HG02970 (cell line): ENCODE measurements around the gene CRACR2B.

Experiments used
- ATAC-seq: cut with Tn5 transposase; IDR thresholded peaks from one replicate; pipeline ENCODE4 v1.9.1; 2021; ENCODE audit warnings: mild to moderate bottlenecking, moderate library complexity, moderate number of reproducible peaks; ENCODE audit not compliant: unreplicated experiment, low FRiP score

The CRACR2B gene

GRCh38 chr11:827897-828192 is at the start of gene CRACR2B:
Gene CRACR2B (plus strand): TSS chr11:827919. CDS start chr11:828608, 689 bp downstream.
- no peak for ATAC-seq

- ATAC-seq, result no peak
Measured at GRCh38 chr11:778976-779954, 48.5 kb upstream of the CRACR2B start.

DNA sequence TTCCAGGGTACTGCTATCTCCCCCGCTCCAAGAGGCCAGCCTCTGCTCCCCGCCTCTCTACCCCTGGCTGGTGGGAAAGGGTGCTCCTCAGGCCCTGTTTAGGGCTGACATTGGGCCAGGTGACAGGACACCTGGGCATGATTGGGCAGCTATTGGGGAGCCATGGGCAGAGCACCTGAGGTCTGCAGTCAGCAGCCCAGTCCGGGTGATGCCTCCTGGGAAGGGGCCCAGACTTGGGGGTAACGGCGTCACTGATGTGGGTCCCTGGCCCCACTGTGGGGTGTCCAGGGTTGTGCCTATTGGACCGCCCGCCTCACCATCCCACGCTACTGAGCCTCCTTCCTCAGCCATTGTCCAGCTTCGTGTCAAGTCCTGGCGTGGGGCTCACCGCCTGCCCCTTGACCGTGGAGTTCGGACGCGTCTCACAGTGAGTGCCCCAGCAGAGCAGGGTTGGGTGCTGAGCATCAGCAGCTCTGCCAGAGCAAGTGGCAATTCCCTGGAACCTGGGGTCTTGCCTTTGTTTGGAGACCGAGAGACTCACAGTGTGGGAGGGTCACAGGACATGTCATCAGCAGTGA is 47.7 kb upstream of the CRACR2B start:
- no peak for ATAC-seq

DNA sequence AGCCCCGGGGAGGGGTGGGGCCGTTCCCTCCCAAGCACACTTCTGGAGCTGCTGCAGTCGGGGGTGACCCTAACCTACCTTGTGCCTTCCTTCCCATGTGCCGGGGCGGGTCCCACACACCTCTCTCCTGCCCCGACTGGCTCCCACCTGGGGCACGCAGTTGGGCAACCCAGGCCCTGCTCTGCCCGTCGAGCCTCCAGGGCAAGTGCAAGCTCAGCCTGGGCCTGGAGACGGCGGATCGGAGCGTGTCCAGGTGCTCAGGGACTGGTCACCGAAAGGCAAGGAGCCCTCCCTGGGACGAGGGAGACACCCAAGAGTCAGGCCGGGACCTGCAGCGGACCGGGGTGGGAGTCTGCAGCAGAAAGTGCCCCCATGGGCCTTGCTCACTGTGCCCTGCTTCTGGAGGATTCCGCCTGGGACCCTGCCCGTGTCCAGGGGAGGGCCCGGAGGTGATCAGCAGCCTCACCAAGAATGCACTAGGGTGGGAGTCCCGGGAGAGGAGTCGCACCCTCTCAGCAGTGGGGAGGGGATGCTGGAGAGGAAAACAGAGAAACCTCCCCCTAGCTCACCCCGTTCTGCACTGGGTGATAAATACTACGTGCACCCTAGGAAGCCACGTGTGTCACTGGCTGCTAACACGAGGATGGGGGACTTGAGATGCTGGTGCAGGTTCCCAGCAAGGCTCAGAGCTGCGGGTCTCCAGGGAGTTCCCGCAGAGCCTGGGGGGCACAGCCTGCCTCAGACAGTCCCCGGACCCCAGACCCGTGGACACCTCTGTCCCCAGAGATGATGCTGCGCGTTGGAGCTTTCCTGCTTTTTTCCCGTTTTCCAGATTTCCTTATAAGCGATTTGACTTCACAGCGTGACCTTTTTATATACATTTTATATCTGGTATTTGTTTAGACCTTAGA is 45.2 kb upstream of the CRACR2B start:
- no peak for ATAC-seq

GRCh38 chr11:783581-784015 is 44.1 kb upstream of the CRACR2B start:
- ATAC-seq, result no peak

DNA sequence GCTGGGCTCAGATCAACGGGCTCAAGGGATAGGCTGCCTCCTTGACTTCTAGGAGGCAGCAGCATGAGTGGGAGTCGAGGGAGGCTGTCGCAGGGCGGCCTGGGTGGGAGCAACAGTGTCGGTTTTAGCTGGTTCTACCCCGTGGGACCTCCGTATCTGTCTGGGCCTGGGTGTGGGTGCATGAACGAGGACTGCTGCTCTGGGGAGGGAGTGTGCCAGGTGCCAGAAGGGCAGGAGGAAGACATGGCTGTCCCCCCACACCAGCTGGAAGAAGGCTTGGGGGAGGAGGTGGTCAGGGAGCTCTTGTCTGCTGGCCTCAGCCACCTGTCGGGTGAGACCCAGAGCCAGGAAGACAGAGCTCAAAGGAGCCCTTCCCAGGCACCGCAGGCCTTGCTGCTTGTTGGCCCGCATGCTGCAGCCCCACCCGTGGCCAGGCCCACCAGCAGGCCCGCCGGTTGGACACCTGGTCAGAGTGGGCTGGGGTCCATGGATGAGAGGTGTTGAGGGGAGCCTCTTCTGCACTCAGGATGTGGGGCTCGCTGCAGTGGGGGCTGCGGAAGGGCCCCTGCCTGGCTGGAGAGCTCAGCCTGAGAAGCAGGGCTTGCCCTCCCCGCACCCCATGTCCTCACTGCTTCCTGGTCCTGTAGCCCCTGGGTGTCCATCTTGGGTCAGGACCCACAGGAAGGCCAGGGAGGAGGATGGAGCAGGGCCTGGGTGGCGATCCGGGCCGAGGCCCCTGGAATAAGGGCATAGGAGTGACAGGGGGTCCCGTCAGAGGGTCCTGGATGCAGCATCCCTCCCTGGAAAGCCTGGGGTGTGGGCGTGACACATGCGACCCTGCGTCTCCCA is 41.3 kb upstream of the CRACR2B start:
- ATAC-seq, result no peak

- no peak for ATAC-seq
Measured at GRCh38 chr11:787084-787675, 40.5 kb upstream of the CRACR2B start.

DNA sequence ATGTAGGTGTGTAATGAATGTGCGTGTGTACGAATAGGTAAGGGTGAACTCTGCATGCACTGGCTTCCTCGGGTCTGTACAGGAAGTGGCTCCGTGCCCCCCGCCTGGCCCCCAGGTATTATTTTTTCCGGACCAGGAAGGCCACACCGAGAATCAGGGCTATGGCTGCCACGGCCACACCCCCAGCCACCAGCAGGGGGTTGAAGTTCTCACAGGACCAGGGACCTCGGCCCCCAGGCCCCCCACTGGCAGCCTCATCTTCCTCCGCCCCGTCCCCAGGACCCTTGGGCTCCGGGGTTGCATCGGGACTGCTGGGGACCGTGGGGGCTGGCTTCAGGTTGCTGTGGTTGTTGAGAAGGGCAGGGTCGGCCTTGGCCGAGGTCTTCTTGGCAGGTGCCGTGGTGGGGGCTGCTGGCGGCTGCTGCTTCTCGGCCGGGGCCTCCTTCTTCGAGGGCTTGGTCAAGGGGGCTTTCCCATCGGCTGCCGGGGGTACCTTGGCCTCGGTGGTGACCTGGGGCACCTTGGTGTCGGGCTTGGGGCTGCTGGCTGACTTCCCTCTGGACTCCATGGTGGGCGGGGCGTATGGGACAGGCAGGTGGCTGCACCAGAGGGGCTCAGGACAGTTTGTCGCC is 39.6 kb upstream of the CRACR2B start:
- ATAC-seq, result no peak

GRCh38 chr11:788953-789940 is 38.5 kb upstream of the CRACR2B start:
- no peak for ATAC-seq

- ATAC-seq, result no peak
Measured at GRCh38 chr11:789943-790342, 37.8 kb upstream of the CRACR2B start, which contains the start of gene CEND1. Gene CEND1 (minus strand): TSS chr11:790090. CDS start chr11:788576, 1,514 bp downstream.

DNA sequence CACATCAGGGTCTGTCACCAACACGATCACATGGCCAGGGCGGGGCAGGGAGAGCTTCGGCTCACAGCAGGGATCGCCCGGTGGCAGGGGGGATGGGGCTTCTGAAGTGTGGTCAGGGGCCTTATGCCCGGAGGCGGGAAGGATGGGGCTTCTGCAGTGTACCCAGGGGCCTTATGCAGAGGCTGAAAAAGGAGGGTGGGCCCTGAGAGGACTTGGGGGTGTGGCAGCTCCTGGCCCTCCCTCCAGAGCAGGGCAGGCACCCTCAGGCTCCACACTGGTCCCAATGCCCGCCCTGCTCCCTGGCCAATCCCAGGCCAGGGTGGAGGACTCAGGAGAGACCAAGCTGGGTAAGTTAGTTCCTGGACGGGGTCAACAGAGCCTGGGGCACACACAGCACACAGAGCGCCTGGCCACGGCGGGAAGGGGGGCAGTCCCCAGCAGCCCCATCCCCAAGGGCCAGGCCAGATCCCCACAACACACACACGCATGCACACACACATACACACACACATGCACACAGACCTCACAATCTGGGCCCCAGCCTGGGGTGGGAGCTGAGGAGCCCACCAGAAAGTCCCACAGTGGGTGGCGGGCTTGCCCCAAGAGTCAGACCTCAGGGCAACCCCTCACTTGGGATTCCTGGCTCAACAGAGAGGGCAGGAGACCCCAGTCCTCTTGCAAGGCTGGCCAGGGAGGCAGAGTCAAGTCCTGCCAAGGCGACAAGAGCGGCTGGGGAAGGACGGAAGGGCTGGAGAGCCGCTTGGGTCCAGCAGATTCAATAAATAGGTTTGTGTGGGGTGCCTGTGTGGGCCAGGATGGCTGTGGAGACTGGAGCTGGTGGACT is 36.8 kb upstream of the CRACR2B start:
- ATAC-seq, result no peak

DNA sequence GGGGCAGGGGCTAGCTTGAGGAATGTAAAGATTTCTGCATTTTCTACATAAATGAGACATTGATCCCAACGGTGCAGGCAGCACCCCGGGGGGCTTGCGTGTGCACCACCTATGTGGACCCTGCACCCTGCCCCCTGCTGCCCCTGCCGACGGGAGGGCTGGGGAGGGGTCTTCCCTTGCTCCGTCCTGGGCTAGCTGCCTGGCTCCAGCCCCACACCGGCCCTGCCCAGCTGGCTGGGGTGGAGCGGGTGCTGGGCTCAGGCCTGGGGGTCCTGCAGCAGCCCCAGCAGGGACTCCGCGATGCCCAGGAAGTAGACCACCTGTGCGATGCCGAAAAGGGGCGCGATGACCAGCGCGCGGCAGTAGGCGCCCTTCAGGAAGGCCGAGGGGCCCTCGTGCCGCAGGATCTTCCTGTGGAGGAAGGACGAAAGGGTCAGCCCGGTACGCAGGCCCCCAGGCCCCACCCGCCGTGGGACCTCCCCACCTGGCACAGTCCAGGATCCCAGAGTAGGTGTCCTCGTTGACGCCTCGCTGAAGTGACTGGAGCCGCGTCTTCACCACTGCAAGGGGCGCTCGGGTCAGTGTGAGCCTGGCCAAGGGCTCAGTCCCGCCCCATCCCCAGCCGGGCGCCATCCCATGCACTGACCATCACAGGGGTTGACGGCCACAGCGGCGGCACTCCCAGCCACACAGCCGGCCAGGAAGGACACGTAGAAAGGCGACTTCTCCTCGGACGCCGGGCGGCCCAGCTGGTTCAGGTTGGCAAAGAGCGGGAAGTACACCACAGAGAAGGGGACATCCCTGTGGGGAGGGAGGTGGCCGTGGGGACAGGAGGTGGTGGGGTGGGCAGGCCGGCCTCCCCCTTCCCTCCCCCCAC is 35.8 kb upstream of the CRACR2B start:
- ATAC-seq, result no peak

DNA sequence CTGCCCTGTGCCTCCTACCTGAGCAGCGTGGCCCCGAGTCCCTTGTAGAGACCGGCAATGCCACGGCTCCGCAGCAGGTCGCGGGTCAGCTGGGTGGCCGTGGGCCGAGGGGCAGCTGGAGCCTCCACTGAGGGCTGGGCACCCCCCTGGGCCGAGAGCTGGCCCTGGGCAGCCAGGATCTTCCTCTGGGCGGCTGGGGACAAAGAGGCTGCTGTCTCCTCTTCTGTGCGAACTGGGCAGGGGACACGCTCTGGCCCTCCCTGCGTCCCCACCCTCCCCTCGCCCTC is 35.2 kb upstream of the CRACR2B start:
- no peak for ATAC-seq

DNA sequence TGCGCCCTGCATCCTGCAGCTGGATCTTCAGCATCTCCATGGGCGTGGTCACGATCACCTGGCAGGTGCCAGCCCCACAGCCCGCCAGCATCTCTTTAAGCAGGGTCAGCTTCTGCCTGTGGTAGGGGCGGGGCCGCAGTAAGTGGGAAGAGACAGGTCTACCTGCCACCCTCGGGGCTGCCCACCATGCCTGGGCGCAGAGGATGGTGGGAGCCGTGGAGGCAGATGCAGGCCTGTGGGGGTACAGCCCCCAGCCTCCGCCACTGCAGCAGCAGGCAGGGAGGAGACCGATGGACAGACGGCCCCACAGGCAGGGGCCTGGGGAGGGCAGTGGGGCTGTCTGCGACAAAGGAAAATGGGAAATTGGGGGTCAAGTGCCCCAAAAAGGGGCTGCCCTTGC is 34.8 kb upstream of the CRACR2B start:
- no peak for ATAC-seq

DNA sequence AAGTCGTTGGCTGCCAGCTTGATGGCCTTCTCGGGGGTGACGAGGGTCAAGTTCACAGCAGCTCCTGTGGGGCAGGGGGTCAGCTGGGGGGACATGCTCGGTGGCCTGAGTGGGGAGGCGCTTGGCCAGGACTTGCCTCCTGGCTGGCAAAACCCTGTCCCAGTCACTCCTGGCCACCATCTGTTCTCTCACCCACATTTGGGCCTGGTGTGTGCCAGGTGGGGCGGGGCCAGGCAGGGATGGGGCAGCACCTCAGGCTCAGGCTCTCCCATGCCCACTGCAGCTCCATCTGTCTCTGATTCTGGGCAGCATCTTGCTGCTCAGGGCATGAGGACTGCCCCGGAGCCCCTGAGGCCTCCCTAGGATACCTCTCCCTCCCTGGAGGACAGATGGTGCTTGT is 34.2 kb upstream of the CRACR2B start:
- no peak for ATAC-seq

GRCh38 chr11:794013-794765 is 33.5 kb upstream of the CRACR2B start:
- ATAC-seq, result no peak
